HTERT RPE-1 (cell line): ENCODE results near the gene UBXN4.
"Not testable (repeated sequence)": the region's sequence is repeated elsewhere in the genome, so short reads cannot be mapped to it uniquely, and the experiment has no call there.

ENCODE experiments used
- in situ Hi-C: fragments of 300-500 bp; cut with MboI; formaldehyde crosslinking; loops from 4 replicates; pipeline ENCODE4 v1.14.3; 2020; ENCODE audit warnings: low sequenced_read_pairs

The UBXN4 gene

GRCh38 chr2:135741395-135742324 lies at the start of gene UBXN4:
TSS of gene UBXN4 (plus strand) at chr2:135741855. CDS start at chr2:135741930, 75 bp downstream.
- in situ Hi-C loops, result no loop called here

- in situ Hi-C loops, result no loop called here
Observed at GRCh38 chr2:135694711-135695110, 46.9 kb upstream of the UBXN4 start.

DNA sequence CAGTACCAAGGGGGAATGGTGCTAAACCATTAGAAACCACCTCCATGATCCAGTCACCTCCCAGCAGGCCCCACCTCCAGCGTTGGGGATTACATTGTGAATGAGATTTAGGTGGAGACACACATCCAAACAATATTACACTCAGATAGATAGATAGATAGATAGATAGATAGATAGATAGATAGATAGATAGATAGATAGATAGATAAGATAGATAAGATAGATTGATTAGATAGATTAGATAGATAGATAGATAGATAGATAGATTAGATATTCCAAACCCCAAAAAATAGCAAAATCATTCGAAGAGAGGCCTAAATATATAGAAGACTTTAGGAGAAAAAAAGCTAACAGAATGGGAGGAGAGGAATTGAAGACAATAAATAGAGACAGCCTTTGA lies 42.8 kb upstream of the UBXN4 start:
- in situ Hi-C loops, result no loop called here

DNA sequence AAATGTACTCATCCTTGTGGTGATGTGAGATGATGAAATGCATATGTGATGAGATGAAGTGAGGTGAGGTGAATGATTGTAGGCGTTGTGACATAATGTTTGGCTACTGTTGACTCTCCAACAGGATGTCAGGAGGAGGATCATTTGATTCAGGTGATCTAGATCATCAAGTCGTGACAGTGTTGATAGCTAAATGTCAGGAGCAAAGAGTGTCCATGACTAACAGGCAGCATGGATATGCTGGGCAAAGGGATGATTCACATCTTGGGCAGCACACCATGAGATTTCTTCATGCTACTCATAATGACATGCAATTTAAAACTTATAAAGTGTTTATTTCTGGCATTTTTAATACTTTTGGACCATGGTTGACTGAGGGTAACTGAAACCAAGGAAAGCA lies 40.2 kb upstream of the UBXN4 start:
- in situ Hi-C loops, result no loop called here

DNA sequence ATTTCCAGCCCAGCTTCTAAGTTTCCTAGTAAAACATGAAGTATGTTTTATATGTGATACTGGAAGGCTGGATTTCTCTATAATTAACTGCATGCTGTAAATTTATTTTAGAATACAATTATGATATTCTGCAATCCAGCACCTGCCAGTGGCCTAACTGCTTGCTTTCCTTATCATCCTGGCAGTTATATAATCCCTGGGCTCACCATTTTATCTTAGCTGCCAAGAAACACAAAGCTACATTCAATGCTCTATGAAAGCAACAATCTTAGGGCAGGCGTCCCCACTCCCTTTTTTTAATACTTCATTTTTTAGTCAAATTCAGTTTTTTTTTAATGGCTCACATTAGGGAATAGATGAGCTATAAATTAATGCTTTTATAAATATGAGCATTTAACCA lies 38.4 kb upstream of the UBXN4 start:
- in situ Hi-C loops, result no loop called here

- in situ Hi-C loops, result not testable (repeated sequence)
Observed at GRCh38 chr2:135704075-135704474, 37.6 kb upstream of the UBXN4 start.

DNA sequence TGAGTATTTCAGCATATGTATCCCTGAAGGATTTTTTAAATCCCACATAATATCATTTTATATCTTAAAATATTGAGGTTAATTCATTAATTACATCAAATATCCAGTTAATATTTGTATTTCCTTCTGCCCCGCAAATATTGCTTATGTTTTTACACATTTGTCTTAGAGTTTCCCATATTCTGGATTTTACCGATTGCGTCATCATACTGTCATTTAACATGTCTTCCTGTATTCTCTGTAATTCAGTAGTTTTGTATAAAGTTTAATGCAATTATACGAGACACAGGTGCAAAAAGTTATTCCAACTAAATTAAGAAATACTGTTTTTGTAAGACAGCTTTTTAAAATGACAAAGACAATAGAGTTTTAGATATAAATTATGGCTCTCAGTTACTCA lies 33.5 kb upstream of the UBXN4 start:
- in situ Hi-C loops, result no loop called here

- in situ Hi-C loops, result no loop called here
Observed at GRCh38 chr2:135709992-135710391, 31.7 kb upstream of the UBXN4 start.

DNA sequence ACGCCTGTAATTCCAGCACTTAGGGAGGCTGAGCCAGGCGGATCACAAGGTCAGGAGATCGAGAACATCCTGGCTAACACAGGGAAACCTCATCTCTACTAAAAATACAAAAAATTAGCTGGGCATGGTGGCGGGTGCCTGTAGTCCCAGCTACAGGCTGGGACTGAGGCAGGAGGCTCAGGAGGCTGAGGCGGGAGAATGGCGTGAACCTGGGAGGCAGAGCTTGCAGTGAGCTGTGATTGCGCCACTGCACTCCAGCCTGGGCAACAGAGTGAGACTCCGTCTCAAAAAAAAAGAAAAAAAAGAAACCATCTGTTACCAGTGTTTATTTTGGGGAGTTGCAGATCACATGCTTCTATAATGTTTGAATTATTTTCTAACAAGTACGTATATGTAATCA lies 26.6 kb upstream of the UBXN4 start:
- in situ Hi-C loops, result not testable (repeated sequence)

GRCh38 chr2:135728064-135728743 lies 13.5 kb upstream of the UBXN4 start:
- in situ Hi-C loops, result no loop called here

DNA sequence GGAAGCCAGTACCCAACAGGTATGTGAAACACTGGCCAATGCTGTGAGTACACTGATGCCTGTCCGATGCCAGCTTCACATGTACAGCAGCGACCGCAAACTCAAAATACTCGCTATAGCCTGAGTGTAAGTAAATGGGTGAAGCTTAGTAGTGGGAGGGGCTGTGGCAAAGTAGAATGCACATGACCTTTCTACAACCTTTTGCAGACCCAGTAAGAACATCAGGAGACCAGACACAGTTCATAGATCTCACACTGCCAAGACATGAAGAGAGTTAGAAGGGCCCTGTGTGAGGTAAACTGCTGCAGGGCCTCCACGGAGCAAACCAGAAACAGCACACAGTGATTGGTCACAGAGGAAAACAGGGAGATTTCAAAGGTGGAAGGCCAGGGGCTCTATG lies 9.1 kb upstream of the UBXN4 start:
- in situ Hi-C loops, result no loop called here

- in situ Hi-C loops, result no loop called here
Observed at GRCh38 chr2:135733045-135733444, 8.6 kb upstream of the UBXN4 start.

DNA sequence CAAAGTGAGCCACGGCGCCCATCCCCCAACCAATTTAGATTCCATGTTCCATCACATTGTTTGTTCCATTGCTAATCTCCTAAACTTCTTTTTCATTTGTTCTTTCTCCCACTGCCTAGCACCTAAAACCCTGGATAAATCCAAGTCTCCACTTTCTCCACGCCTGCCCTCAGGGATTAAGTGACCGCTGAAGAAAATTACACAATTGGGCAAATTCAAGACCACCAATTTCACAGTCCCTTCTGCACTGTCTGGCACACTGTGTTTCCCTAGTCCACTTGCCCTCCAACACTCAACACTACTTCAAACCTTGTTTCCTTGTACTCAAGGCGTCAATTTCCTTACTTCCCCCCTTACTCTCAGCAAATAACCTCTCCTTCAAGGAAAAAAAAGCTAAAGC lies 5.1 kb upstream of the UBXN4 start:
- in situ Hi-C loops, result no loop called here

DNA sequence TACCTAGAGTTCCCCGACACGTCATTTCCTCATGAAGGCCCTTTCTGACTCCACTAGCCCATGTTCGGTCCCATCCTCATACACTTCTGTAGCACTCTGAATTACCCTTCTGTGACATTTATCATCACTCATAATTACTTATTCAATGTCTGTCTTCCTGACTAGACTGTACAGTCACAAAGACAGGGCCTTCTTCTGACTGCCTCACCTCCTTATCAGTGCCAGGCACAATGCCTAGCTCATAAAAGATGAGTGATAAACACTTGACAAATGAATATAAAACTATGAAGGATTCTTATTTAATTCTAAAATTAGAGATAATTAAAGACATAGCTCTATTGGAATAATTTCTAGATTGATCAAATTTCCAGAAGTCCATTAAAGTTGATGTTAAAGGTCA lies 1.4 kb upstream of the UBXN4 start:
- in situ Hi-C loops, result no loop called here

GRCh38 chr2:135741043-135741394 lies 636 bp upstream of the UBXN4 start:
- in situ Hi-C loops, result no loop called here

DNA sequence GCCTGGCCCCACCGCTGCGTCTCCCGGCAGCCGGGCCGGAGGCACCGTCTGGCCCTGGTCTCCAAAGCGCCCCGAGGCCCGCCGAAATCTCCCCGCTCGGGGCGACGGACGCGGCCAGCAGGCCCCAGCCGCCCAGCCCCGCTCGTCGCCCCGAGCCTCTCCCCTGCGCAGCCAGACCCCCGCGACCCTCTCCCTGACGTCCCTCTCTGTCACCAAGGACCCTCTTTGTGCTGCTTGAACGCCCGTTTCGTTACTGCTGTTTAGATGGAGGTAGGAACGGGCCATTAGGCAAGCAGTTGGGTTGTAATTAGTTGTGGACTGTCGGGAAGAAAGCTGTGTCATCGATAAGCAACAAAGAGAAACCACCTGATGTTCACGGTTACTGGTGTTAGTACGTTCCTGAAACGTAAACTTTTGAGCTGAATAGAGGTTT lies 686 bp downstream of the UBXN4 start:
- in situ Hi-C loops, result no loop called here

- in situ Hi-C loops, result no loop called here
Observed at GRCh38 chr2:135743860-135744259, 2.2 kb downstream of the UBXN4 start.

- in situ Hi-C loops, result no loop called here
Observed at GRCh38 chr2:135744760-135745314, 3.2 kb downstream of the UBXN4 start.

DNA sequence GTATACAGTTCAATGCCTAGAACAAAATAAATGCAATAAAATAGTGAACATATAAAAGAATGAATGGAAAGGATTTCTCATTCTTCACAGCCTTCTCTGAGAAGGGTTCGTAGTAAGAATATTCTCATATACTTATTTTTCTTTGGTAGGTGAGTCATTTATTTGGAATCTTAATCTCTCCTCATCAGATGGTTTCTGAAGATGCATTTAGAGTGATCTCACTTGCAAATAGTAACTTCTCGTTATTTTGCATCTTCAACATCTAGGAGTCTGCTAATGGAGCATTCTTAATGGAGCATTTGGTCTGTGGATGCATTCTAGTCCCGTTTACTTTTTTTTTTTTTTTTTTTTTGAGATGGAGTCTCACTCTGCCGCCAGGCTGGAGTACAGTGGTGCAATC lies 3.9 kb downstream of the UBXN4 start:
- in situ Hi-C loops, result no loop called here

DNA sequence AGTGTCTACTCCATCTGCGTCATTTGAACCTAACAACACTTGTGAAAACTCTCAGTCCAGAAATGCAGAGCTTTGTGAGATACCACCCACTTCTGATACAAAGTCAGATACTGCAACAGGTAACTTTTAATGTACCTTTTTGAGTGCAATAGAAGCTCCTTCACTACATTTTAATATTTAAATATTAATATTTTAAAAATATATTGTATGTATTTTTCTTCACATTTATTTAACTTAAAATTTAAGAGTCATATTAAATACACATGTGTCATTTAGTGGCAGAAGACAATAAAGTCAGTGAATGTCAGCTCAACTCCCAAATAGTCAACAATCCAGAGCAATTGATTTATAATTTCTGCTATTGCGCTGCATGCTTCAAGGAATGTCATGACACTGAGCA lies 13.9 kb downstream of the UBXN4 start:
- in situ Hi-C loops, result no loop called here

DNA sequence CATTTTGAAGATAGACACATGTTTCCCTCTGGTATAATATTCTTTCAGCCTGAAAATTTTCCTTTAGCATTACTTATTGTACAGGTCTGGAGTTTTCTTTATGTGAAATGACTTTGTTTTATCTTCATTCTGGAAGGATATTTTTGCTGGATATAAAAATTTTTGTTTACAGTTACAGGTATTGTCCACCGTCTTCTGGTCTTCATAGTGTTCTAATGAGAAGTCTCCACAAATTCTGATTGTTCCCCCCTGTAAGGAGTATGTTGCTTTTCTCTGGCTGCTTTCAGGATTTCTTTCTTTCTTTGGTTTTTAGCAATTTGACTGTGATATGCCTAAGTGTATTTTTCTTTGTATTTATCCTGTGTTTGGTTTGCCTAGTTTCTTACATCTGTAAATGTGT lies 15.0 kb downstream of the UBXN4 start:
- in situ Hi-C loops, result no loop called here

GRCh38 chr2:135762022-135762421 lies 20.4 kb downstream of the UBXN4 start:
- in situ Hi-C loops, result no loop called here
